Suppressor macrophage treated with lipopolysaccharide for 4 hours (primary cell): Measurements from ENCODE around the gene KCNN3.
A peak's percentile ranks its signal among the peaks of the same experiment; 100 is the strongest.

Source experiments
- DNase-seq: peaks from one replicate; pipeline ENCODE4 v3.0.0-alpha.2; 2020

Gene KCNN3

GRCh38 chr1:154747740-154748404 is 122.2 kb downstream of the KCNN3 start:
- DNase-seq, result peak; percentile 36

- DNase-seq, result no peak
These were observed 122.7 kb downstream of the KCNN3 start for GRCh38 chr1:154747380-154747739.

GRCh38 chr1:154746622-154747299 is 123.3 kb downstream of the KCNN3 start:
- no peak for DNase-seq

- DNase-seq, result no peak
These were observed 124.2 kb downstream of the KCNN3 start for GRCh38 chr1:154745750-154746425.

GRCh38 chr1:154745286-154745731 is 124.8 kb downstream of the KCNN3 start:
- DNase-seq, result no peak

- no peak for DNase-seq
These were observed 125.6 kb downstream of the KCNN3 start for GRCh38 chr1:154744352-154745035.

GRCh38 chr1:154743526-154744036 is 126.5 kb downstream of the KCNN3 start:
- DNase-seq, result no peak

- DNase-seq, result no peak
These were observed 127.5 kb downstream of the KCNN3 start for GRCh38 chr1:154742606-154743005.

GRCh38 chr1:154741741-154742495 is 128.2 kb downstream of the KCNN3 start:
- DNase-seq, result no peak

- no peak for DNase-seq
These were observed 128.8 kb downstream of the KCNN3 start for GRCh38 chr1:154741327-154741726.

- DNase-seq, result no peak
These were observed 130.4 kb downstream of the KCNN3 start for GRCh38 chr1:154739654-154740053.

- peak; percentile 79 for DNase-seq
These were observed 133.2 kb downstream of the KCNN3 start for GRCh38 chr1:154736841-154737240.

GRCh38 chr1:154735804-154736168 is 134.3 kb downstream of the KCNN3 start:
- no peak for DNase-seq

- DNase-seq, result no peak
These were observed 134.8 kb downstream of the KCNN3 start for GRCh38 chr1:154735061-154735803.

- no peak for DNase-seq
These were observed 136.5 kb downstream of the KCNN3 start for GRCh38 chr1:154733621-154734020.

- no peak for DNase-seq
These were observed 139.0 kb downstream of the KCNN3 start for GRCh38 chr1:154730986-154731489.

- no peak for DNase-seq
These were observed 139.8 kb downstream of the KCNN3 start for GRCh38 chr1:154730259-154730658.

GRCh38 chr1:154729577-154729976 is 140.5 kb downstream of the KCNN3 start:
- DNase-seq, result no peak

- no peak for DNase-seq
These were observed 141.0 kb downstream of the KCNN3 start for GRCh38 chr1:154729031-154729442.

- no peak for DNase-seq
These were observed 143.0 kb downstream of the KCNN3 start for GRCh38 chr1:154726896-154727753.

GRCh38 chr1:154726443-154726842 is 143.6 kb downstream of the KCNN3 start:
- DNase-seq, result peak; percentile 19
